Neural progenitor cell (in vitro differentiated cells): ENCODE measurements around the gene MOG.

Experiments
- EZH2 ChIP-seq: fragments of 200-600 bp; sonication (generic); IDR thresholded peaks from 2 replicates; pipeline ENCODE4 v1.6.1; 2017; ENCODE audit warnings: antibody characterized with exemption, mild to moderate bottlenecking, moderate library complexity
- EZH2phosphoT487 ChIP-seq: fragments of 200-600 bp; sonication (generic); IDR thresholded peaks from 2 replicates; pipeline ENCODE4 v1.6.1; 2017; ENCODE audit warnings: antibody characterized with exemption
- TF ChIP-seq, protein P1 (sequence below): fragments of 200-600 bp; sonication (generic); IDR thresholded peaks from 2 replicates; pipeline ENCODE4 v1.5.1; 2017; ENCODE audit warnings: antibody characterized with exemption, mild to moderate bottlenecking

DNA sequence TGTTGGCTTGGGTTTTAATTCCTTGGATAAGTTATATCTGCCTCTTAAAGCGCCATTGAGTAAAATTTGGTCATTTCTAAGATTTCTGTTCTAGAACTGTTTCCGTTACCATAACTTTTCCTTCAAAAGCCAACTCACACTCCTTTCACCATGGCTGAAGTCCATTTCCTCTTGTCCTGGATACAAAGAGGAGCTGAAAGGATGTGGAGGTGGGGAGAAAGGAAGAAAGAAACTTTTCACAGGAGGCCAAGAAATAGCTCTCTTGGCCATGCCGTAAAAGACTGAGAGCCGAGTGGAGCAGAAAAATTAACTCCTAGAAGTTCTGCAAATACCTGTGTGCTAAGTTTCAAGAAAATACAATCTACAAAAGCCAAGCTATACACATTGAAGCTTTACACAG is 45.5 kb upstream of the MOG start:
- TF ChIP-seq, protein P1, sequence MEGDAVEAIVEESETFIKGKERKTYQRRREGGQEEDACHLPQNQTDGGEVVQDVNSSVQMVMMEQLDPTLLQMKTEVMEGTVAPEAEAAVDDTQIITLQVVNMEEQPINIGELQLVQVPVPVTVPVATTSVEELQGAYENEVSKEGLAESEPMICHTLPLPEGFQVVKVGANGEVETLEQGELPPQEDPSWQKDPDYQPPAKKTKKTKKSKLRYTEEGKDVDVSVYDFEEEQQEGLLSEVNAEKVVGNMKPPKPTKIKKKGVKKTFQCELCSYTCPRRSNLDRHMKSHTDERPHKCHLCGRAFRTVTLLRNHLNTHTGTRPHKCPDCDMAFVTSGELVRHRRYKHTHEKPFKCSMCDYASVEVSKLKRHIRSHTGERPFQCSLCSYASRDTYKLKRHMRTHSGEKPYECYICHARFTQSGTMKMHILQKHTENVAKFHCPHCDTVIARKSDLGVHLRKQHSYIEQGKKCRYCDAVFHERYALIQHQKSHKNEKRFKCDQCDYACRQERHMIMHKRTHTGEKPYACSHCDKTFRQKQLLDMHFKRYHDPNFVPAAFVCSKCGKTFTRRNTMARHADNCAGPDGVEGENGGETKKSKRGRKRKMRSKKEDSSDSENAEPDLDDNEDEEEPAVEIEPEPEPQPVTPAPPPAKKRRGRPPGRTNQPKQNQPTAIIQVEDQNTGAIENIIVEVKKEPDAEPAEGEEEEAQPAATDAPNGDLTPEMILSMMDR: no peak
- TF ChIP-seq EZH2phosphoT487: no peak
- TF ChIP-seq EZH2: no peak
